Mesothelial cell of epicardium (in vitro differentiated cells): ENCODE measurements around the gene LYPD3. TPM values are rescaled to one million over a fixed set of nuclear protein-coding genes. Genes with fewer than 3 reads are reported as not detected.

Source experiments
- DNase-seq, 2 experiments: peaks; one replicate each; pipeline ENCODE4 v3.0.0; 2021; ENCODE audit warnings: low spot score in 2 of 2; ENCODE audit not compliant: unreplicated experiment in 2 of 2
- H3K27ac Mint-ChIP-seq: 2 replicates; pipeline ENCODE4 v1.8.0; 2021; ENCODE audit warnings: mixed read lengths
- H3K27me3 Mint-ChIP-seq: 2 replicates; pipeline ENCODE4 v1.8.0; 2021; ENCODE audit warnings: low read depth, mixed read lengths
- H3K36me3 Mint-ChIP-seq: 2 replicates; pipeline ENCODE4 v1.8.0; 2021; ENCODE audit warnings: mixed read lengths
- H3K4me1 Mint-ChIP-seq: 2 replicates; pipeline ENCODE4 v1.8.0; 2021; ENCODE audit warnings: mixed read lengths
- H3K4me3 Mint-ChIP-seq: 2 replicates; pipeline ENCODE4 v1.8.0; 2021; ENCODE audit warnings: mild to moderate bottlenecking, moderate library complexity, mixed read lengths
- H3K9me3 Mint-ChIP-seq: 2 replicates; pipeline ENCODE4 v1.8.0; 2021; ENCODE audit warnings: mixed read lengths
- CTCF ChIP-seq: fragments of 200-600 bp; sonication (generic); IDR thresholded peaks from one replicate; pipeline ENCODE4 v1.5.0; 2021; ENCODE audit warnings: antibody characterized with exemption; ENCODE audit not compliant: unreplicated experiment
- total RNA-seq: library from RNA; stranded (reverse); gene quantifications from 3 replicates; pipeline ENCODE4 v1.2.1, GENCODE V29; 2021

LYPD3 gene
- total RNA-seq, 1 donor from 2014 or later = 3.4 TPM

- Mint-ChIP-seq H3K4me1 (no peaks in the 10 kb centered on the region), H3K36me3 (no peaks in the 10 kb centered on the region), H3K27me3 (peaks cover 6% of the 10 kb centered on the region), H3K27ac (no peak overlapping the region), H3K9me3 (no peaks in the 10 kb centered on the region), H3K4me3 (no peak overlapping the region)
- TF ChIP-seq CTCF = no peak
- DNase-seq = no peak
Observed at GRCh38 chr19:43435775-43436174, 29.6 kb downstream of the LYPD3 start.

GRCh38 chr19:43433689-43434088 is 31.7 kb downstream of the LYPD3 start:
- H3K4me1 Mint-ChIP-seq = no peaks in the 10 kb centered on the region
- peaks cover 3% of the 10 kb centered on the region for H3K27me3 Mint-ChIP-seq
- TF ChIP-seq CTCF = no peak
- no peak for DNase-seq
- no peak overlapping the region for H3K27ac Mint-ChIP-seq
- no peak overlapping the region for H3K4me3 Mint-ChIP-seq
- no peaks in the 10 kb centered on the region for H3K9me3 Mint-ChIP-seq
- no peaks in the 10 kb centered on the region for H3K36me3 Mint-ChIP-seq

GRCh38 chr19:43433358-43433673 is 32.1 kb downstream of the LYPD3 start:
- no peak for TF ChIP-seq CTCF
- peaks cover 3% of the 10 kb centered on the region for H3K27me3 Mint-ChIP-seq
- H3K4me1 Mint-ChIP-seq = no peaks in the 10 kb centered on the region
- H3K27ac Mint-ChIP-seq = no peak overlapping the region
- H3K36me3 Mint-ChIP-seq = no peaks in the 10 kb centered on the region
- no peaks in the 10 kb centered on the region for H3K9me3 Mint-ChIP-seq
- DNase-seq = no peak
- no peak overlapping the region for H3K4me3 Mint-ChIP-seq

- Mint-ChIP-seq H3K9me3 (no peaks in the 10 kb centered on the region), H3K27ac (no peak overlapping the region), H3K4me3 (no peak overlapping the region), H3K27me3 (peaks cover 3% of the 10 kb centered on the region), H3K36me3 (no peaks in the 10 kb centered on the region), H3K4me1 (no peaks in the 10 kb centered on the region)
- no peak for DNase-seq
- TF ChIP-seq CTCF = no peak
Observed at GRCh38 chr19:43430976-43431375, 34.4 kb downstream of the LYPD3 start.

- TF ChIP-seq CTCF = no peak
- no peaks in the 10 kb centered on the region for H3K4me1 Mint-ChIP-seq
- H3K27ac Mint-ChIP-seq = no peak overlapping the region
- H3K9me3 Mint-ChIP-seq = no peaks in the 10 kb centered on the region
- H3K36me3 Mint-ChIP-seq = no peaks in the 10 kb centered on the region
- no peak overlapping the region for H3K4me3 Mint-ChIP-seq
- no peak for DNase-seq
- no peaks in the 10 kb centered on the region for H3K27me3 Mint-ChIP-seq
Observed at GRCh38 chr19:43430142-43430710, 35.2 kb downstream of the LYPD3 start.

GRCh38 chr19:43429395-43429794 is 36.0 kb downstream of the LYPD3 start:
- no peaks in the 10 kb centered on the region for H3K4me1 Mint-ChIP-seq

More at GRCh38 chr19:43429395-43429794, 36.0 kb downstream of the LYPD3 start:
- DNase-seq = no peak
- TF ChIP-seq CTCF = no peak
- Mint-ChIP-seq H3K27me3 (no peaks in the 10 kb centered on the region), H3K27ac (no peak overlapping the region), H3K9me3 (no peaks in the 10 kb centered on the region), H3K4me3 (no peak overlapping the region), H3K36me3 (no peaks in the 10 kb centered on the region)
